OCI-LY1 (cell line): ENCODE measurements around the gene CLEC1A.

ENCODE experiments used
- H2AFZ ChIP-seq: fragments of 200-600 bp; sonication (generic), shearing (Covaris generic); 2 replicates; pipeline ENCODE4 v1.6.0; 2014; ENCODE audit warnings: antibody characterized with exemption, mild to moderate bottlenecking, low read length
- H3F3A ChIP-seq: fragments of 200-600 bp; sonication (generic), shearing (Covaris generic); 2 replicates; pipeline ENCODE4 v1.6.0; 2014; ENCODE audit warnings: mild to moderate bottlenecking, antibody characterized with exemption, low read length, moderate library complexity; ENCODE audit not compliant: insufficient read depth
- H3K27ac ChIP-seq: fragments of 200-600 bp; sonication (generic); 2 replicates; pipeline ENCODE4 v1.5.1; 2014; ENCODE audit warnings: low read length, mixed run types, mild to moderate bottlenecking, low read depth; ENCODE audit not compliant: poor library complexity, severe bottlenecking
- H3K27me3 ChIP-seq: fragments of 200-600 bp; sonication (generic); 2 replicates; pipeline ENCODE4 v1.6.0; 2014; ENCODE audit warnings: antibody characterized with exemption, mild to moderate bottlenecking, low read length, moderate library complexity; ENCODE audit not compliant: insufficient read depth
- H3K36me3 ChIP-seq: fragments of 200-600 bp; sonication (generic); 2 replicates; pipeline ENCODE4 v1.6.1; 2014; ENCODE audit warnings: mild to moderate bottlenecking, antibody characterized with exemption, low read length, moderate library complexity, mixed read lengths; ENCODE audit not compliant: insufficient read depth
- H3K4me1 ChIP-seq: fragments of 200-600 bp; sonication (generic); 2 replicates; pipeline ENCODE4 v1.5.1; 2014; ENCODE audit warnings: mild to moderate bottlenecking, low read length, moderate library complexity; ENCODE audit not compliant: insufficient read depth, severe bottlenecking
- H3K4me2 ChIP-seq: fragments of 200-600 bp; sonication (generic), shearing (Covaris generic); 2 replicates; pipeline ENCODE4 v1.6.1; 2014; ENCODE audit warnings: low read length
- H3K4me3 ChIP-seq: fragments of 200-600 bp; sonication (generic); 2 replicates; pipeline ENCODE4 v1.5.1; 2014; ENCODE audit warnings: low read length, low read depth, mild to moderate bottlenecking, mixed read lengths; ENCODE audit not compliant: poor library complexity, severe bottlenecking
- H3K79me2 ChIP-seq: fragments of 200-600 bp; shearing (Covaris generic); 2 replicates; pipeline ENCODE4 v1.6.1; 2016; ENCODE audit warnings: mixed run types, low read length, mixed read lengths; ENCODE audit not compliant: insufficient read depth
- H3K9ac ChIP-seq: fragments of 200-600 bp; sonication (generic), shearing (Covaris generic); 2 replicates; pipeline ENCODE4 v1.6.1; 2014; ENCODE audit warnings: mild to moderate bottlenecking, low read length, mixed read lengths
- H3K9me2 ChIP-seq: fragments of 200-600 bp; sonication (generic), shearing (Covaris generic); 2 replicates; pipeline ENCODE4 v1.6.1; 2014; ENCODE audit warnings: low read depth, mild to moderate bottlenecking, low read length, mixed read lengths
- H3K9me3 ChIP-seq: fragments of 200-600 bp; shearing (Covaris generic); 2 replicates; pipeline ENCODE4 v1.6.1; 2014; ENCODE audit warnings: low read length, mixed read lengths
- H4K20me1 ChIP-seq: fragments of 200-600 bp; sonication (generic), shearing (Covaris generic); 2 replicates; pipeline ENCODE4 v1.6.0; 2016; ENCODE audit warnings: mild to moderate bottlenecking, low read length; ENCODE audit not compliant: insufficient read depth
- CTCF ChIP-seq: fragments of 200-600 bp; sonication (generic), shearing (Covaris generic); IDR thresholded peaks from 2 replicates; pipeline ENCODE4 v1.5.1; 2017; ENCODE audit warnings: mild to moderate bottlenecking, antibody characterized with exemption, low read length, moderate library complexity, mixed read lengths
- EZH2 ChIP-seq: fragments of 200-600 bp; sonication (generic), shearing (Covaris generic); IDR thresholded peaks from 2 replicates; pipeline ENCODE4 v1.8.0; 2017; ENCODE audit warnings: borderline replicate concordance, mixed run types, mild to moderate bottlenecking, antibody characterized with exemption, low read length, moderate library complexity, mixed read lengths

Gene CLEC1A

GRCh38 chr12:10128687-10129086 lies 29.9 kb upstream of the CLEC1A start:
- Histone ChIP-seq H3K27me3 (no peaks in the 10 kb centered on the region), H3K4me1 (peaks cover 5% of the 10 kb centered on the region), H3K9me3 (no peaks in the 10 kb centered on the region), H3K9ac (no peak overlapping the region), H3K79me2 (no peaks in the 10 kb centered on the region), H3K4me2 (no peak overlapping the region), H4K20me1 (no peaks in the 10 kb centered on the region), H3K4me3 (no peak overlapping the region), H2AFZ (no peak overlapping the region), H3K27ac (no peak overlapping the region), H3K9me2 (no peaks in the 10 kb centered on the region), H3F3A (no peaks in the 10 kb centered on the region), H3K36me3 (no peaks in the 10 kb centered on the region)
- TF ChIP-seq CTCF = no peak
- TF ChIP-seq EZH2 = no peak

- Histone ChIP-seq H3K27me3 (no peaks in the 10 kb centered on the region), H3K4me2 (no peak overlapping the region), H4K20me1 (no peaks in the 10 kb centered on the region), H3K9ac (no peak overlapping the region), H3K9me2 (no peaks in the 10 kb centered on the region), H3K9me3 (no peaks in the 10 kb centered on the region), H3K79me2 (no peaks in the 10 kb centered on the region), H3K27ac (no peak overlapping the region), H3K4me1 (peaks cover 5% of the 10 kb centered on the region), H3F3A (no peaks in the 10 kb centered on the region), H2AFZ (no peak overlapping the region), H3K4me3 (no peak overlapping the region), H3K36me3 (no peaks in the 10 kb centered on the region)
- TF ChIP-seq EZH2 (no peak), CTCF (no peak)
These were observed 27.6 kb upstream of the CLEC1A start for GRCh38 chr12:10126413-10126812.

GRCh38 chr12:10122689-10123088 lies 23.9 kb upstream of the CLEC1A start:
- H2AFZ ChIP-seq = no peak overlapping the region
- H3K4me3 ChIP-seq = no peak overlapping the region
- no peak overlapping the region for H3K27ac ChIP-seq
- no peaks in the 10 kb centered on the region for H3K4me1 ChIP-seq
- no peaks in the 10 kb centered on the region for H3K79me2 ChIP-seq
- no peak overlapping the region for H3K4me2 ChIP-seq
- no peaks in the 10 kb centered on the region for H3F3A ChIP-seq
- no peak overlapping the region for H3K9ac ChIP-seq
- no peaks in the 10 kb centered on the region for H3K9me3 ChIP-seq
- H4K20me1 ChIP-seq = no peaks in the 10 kb centered on the region
- TF ChIP-seq CTCF (no peak), EZH2 (no peak)
- H3K27me3 ChIP-seq = no peaks in the 10 kb centered on the region
- no peaks in the 10 kb centered on the region for H3K36me3 ChIP-seq
- no peaks in the 10 kb centered on the region for H3K9me2 ChIP-seq
